IPS-NIHi7 (cell line): ENCODE data around the gene KDM7A.
A peak's percentile ranks its signal among the peaks of the same experiment; 100 is the strongest.

Experiments
- DNase-seq: peaks from one replicate; pipeline ENCODE4 v3.0.0; 2012; ENCODE audit warnings: mixed read lengths; ENCODE audit errors: extremely low spot score

Gene KDM7A, protein sequence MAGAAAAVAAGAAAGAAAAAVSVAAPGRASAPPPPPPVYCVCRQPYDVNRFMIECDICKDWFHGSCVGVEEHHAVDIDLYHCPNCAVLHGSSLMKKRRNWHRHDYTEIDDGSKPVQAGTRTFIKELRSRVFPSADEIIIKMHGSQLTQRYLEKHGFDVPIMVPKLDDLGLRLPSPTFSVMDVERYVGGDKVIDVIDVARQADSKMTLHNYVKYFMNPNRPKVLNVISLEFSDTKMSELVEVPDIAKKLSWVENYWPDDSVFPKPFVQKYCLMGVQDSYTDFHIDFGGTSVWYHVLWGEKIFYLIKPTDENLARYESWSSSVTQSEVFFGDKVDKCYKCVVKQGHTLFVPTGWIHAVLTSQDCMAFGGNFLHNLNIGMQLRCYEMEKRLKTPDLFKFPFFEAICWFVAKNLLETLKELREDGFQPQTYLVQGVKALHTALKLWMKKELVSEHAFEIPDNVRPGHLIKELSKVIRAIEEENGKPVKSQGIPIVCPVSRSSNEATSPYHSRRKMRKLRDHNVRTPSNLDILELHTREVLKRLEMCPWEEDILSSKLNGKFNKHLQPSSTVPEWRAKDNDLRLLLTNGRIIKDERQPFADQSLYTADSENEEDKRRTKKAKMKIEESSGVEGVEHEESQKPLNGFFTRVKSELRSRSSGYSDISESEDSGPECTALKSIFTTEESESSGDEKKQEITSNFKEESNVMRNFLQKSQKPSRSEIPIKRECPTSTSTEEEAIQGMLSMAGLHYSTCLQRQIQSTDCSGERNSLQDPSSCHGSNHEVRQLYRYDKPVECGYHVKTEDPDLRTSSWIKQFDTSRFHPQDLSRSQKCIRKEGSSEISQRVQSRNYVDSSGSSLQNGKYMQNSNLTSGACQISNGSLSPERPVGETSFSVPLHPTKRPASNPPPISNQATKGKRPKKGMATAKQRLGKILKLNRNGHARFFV

DNA sequence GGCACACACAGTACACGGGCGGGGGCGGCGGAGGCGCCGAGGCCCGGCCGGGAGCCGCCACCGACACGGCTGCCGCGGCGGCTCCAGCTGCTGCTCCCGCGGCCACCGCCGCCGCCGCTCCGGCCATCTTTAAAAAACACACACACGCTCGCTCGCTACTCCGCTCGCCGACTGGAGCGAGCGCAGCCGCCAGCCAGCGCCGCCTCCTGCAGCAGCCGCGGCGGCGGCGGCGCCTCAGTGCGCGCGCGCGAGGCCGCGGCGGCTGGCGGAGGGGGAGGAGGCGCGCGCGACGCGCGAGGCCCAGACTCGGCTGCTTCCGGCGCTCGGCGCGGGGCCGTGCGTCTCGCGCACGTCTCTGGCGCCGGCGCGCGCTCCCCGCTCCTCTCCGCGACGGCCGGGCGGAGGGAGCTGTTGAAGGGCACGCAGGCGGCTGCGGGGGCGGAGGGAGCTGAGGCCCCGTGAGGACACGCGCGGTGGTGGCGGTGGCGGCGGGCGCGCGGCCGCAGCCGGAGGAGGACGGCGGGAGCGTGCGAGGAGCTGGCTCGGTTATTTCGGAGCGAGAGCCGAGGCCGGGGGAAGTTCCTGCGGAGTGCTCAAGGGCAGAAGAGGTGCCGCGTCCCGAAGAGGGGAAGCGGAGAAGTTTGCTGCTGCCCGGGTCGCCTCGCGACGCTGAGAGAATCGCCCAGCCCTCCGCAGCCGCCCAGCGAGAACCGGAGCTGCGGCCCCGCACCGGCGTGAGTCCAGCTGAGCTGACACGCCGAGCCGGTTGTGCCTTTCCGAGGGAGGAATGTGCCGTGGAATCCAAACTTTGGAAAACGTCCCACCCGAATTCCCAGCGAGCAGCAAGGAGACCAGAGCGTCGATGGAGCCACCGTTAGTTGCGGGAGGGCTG, at the start of gene KDM7A:
Gene KDM7A, minus strand, starts transcription at position 173 of the 892 bp plus-strand sequence. Its CDS starts 46 bp downstream, at position 127.
- peak; percentile 88 for DNase-seq

DNA sequence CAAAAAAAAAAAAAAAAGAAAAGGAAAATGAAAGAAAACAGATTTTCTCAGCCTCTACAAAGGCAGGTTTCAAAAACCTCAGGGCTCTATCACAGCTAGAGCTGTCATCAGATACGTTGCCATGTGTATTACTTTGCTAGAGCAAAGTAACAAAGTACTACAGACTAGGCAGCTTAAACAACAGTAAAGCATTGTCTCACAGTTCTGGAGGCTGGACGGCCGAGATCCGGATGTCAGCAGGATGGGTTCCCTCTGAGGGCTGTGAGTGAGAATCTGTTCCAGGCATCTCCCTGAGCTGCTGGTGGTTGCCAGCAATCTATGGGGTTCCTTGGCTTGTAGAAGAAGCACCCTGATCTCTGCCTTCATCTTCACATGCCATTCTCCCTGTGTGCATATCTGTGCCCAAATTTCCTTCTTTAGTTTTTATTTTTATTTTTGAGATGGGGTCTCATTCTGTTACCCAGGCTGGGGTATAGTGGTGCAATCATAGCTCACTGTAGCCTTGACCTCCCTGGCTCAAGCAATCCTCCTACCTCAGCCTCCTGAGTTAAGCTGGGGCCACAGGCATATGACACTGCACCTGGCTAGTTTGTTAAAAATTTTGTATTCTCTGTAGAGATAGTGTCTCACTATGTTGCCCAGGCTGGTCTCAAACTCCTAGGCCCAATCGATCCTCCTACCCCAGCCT, 48.9 kb upstream of the KDM7A start:
- DNase-seq = no peak

DNA sequence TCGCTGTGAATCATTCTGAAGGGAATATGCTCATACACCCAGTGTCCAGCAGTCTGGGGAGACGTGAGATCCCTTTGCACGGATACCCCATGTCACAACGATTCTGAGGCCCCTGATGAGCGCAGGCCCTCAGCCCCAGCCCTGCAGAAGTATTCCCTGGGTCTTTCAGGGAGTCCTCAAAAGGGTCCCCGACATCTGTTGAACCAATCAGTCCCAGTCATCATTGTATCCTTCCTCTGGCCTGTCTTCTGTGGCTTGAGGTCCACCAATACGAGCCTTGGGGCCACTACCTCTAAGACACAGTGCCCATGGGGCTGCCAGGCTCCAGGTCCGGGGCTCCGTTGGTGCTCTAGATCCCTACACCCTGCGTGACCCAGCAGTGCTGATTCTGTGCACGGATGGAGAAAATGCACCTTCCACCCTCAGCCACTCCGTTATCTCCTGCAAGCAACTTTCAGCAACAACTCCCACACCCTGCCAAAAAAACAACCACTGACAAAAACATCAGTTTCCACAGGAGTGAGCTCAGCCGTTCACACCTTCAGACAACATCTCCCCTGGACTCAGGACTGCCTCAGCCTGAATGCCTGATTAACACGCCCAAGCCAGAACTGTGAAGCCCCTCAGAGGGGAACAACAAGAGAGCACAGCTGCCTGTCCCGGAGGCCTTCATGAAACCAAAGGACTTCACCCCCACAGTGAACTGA, 46.9 kb upstream of the KDM7A start:
- DNase-seq = no peak

DNA sequence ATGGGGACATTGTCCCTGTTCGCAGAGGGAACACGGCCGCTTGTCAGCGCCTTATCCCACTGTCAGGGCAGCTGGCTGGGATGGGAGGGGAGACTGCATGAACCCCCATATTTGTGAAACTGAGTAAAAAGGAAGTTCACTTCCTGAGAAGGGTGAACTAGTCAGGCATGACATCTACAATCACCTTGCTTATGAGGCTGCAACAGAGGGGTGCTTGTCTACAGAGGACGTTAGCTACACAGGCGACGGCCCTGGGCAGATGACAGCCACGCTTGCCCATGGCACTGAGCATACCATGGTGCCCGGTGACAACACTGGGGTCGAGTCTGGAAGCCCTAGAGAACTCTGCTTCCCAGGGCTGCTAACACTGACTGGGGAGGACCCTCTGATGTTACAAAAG, 46.0 kb upstream of the KDM7A start:
- DNase-seq = no peak

DNA sequence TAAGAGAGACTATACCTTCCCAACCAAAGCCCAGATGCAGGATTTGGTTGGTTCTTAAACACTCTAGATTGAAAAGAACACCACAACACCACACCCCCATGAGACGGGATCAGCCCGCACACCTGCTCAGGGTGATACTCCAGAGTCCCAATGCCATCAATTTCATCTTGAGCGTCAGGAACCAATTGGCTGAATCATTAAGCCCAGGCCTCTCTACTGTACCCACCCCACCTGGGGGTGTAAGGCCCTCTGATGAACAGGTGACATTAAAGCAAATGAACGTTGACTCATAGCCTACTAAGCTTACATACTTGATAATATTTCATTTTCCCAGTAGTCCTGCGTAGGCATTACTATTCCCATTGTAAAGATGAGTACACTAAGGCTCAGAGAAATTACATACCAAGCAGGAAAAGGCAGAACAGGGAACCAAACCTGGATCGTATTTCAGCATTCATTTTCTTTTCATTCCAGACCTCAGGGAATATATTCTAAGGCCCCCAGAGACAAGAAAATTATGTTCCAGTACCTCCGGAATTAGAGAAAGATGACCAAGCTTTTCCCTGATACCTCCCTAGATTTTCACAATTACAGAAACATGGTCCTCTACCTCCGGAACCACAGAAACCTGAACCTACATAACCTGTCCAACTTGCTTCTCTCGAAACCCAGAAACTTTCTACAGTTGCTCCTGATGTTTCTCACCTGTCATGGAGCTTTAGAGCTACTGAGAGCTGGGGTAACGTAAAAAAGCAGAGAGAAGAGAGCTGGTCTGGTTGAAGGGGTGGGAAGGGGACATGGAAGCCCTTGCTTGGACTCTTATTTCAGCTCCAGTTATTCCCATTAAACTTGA, 43.1 kb upstream of the KDM7A start:
- no peak for DNase-seq

DNA sequence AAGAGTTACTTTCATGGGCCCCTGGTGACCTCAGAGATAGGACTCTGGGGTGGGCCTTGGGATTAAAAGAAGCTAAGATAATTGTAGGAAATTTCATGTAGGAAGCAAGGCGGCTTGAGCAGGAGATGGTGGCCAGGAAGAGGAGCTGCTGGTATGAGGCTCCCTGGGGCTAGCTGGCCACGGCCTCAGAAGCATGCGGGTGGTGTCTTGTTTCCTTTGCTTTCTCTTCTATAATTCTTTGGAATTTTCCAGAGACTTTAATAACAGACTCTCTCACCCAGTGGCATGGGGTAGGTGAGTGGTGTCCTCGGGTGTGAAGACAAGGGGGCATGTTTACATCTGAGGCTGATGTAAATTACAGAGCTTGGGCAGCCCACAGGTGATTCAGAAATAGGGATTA, 41.9 kb upstream of the KDM7A start:
- no peak for DNase-seq

DNA sequence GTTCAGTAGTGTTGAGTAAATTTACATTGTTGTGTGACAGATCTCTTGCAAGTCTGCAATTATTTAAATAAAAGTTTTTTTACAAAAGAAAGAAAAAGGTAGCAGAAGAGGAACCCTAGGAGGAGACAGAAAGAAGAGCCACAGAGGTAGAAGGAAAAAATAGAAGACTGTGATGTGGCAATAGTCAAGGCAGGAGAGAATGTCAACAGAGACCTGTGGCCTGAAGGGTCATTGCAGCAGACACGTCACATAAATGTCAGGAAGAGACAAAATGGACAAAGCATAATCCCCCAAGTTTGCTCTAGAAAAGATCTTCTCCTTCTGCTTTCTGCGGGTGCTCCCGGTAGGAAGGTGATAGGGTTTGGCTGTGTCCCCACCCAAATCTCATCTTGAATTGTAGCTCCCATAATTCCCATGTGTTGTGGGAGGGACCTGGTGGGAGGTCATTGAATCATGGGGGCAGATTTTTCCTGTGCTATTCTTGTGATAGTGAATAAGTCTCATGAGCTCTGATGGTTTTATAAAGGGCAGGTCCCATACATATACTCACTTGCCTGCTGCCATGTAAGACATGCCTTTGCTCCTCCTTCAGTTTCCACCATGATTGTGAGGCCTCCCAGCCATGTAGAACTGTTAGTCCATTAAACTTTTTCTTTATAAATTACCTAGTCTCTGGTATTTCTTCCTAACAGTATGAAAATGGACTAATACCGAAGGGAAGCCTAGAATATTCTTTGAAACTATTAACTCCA, 41.1 kb upstream of the KDM7A start:
- DNase-seq = no peak

DNA sequence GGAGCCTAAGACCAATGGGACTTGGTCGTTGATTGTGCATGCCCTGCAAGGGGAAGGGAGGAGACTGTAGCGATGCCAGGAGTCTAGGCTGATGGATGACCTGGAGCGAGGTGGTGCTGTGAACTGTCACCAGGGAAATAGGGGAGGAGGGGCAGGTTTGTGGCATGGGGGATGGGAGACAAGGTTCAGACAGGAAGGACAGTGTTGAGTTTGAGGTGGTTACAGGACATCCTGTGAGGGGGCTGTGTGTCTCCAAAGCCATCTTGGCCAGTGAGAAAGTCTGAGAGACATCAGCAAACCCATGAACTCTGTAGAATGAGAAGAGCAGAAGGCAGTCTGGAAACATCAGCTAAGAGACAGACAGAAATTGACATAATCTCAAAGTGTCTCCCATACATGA, 38.5 kb upstream of the KDM7A start:
- DNase-seq = no peak

DNA sequence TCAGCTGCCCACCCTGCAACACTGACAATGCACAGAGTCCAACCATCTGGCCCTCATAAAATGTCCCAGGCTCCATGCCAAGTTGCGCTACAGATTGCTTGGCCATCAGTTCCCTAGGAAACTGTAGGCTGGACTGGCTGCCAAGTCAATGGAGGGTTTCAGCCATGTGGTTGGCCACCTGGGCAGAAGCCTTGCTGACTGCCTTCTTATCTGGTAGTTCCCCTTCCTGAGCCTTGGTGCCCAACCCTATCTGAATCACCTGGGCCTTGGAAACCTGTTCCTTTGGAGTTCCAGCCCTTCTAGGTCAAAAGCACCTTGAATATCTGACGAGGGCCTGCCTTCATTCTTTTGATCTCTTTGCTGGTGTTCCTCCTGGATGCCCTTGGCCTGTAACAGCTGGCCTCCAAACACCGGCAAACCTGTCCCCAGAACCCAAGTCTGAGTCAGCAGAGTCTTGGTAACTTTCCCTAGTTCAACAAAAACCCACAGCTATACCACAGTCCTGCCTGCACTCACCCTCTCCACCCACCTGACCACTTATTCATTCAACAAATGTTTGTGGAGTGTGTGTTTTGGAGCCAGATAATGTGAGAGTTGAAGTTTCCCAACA, 37.4 kb upstream of the KDM7A start:
- DNase-seq = no peak

DNA sequence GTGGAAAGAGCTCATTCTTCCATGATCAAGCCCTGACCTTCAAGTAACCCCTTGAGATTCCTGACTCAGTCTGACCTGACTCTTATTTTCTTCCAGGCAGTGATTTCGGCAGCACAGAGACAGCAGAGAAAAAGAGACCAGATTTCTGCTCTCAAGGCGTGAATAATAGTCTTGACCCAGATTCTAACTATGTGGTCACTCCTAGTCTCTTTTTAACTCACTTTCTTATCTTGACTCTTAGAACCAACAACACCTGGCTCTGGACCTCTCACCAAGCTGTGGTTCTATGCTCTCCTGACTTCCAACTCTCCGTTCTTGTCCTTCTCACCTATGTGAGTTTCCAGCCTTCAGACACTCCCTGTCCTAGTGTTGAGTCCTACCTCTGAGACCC, 36.9 kb upstream of the KDM7A start:
- no peak for DNase-seq

DNA sequence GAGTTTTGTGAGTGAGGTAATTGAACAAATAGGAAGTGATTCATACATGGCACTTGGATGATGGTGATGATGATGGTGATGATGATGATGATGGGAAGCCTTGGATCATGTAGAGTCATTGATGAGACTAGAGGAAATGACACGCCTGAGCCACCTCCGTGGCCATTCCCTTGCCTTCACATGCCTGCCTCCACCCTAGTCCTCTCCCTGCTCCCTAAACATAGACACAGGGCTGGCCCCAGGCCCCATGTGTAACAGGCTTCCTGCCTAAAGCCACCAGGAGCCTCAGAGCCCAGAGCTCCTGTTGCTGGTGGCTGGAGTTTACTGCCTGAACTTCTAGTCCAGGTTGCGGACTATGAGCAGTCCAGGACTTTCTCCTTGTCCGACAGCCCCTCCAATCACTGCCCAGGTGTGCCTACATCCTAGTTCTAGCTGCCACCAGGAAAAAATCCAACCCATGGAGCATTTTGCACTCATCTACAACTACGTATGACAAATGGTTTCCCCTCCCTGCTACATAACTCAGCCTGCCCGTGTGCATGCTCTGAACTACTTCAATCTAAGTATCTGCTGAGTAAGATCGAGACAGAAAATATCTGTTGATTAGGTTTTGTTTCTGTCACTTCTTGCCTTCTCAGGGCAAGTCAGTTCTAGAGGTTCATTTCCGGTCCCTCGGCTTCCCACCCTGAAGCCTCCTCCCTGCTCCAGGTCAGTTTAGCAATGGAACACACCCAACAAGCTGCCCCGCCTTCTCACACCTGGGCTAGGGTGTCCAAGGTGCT, 35.5 kb upstream of the KDM7A start:
- DNase-seq = no peak

DNA sequence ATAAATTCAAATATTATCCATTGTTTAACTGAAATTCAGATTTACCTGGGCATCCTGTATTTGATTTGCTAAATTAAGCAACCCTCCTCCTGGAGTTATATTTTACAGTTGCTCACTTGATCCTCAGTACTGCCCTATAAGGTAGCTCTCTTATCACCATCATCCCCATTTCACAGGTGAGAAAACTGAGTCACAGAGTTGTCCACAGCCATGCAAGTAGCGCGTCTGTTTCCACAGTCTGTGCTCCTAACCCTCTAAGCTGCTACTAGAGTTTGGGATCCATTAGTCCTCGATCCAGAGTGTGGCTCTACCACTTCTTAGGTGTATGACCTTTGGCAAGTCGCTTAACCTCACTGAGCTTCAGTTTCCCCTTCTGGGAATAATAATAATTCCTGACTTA, 34.9 kb upstream of the KDM7A start:
- DNase-seq = no peak

DNA sequence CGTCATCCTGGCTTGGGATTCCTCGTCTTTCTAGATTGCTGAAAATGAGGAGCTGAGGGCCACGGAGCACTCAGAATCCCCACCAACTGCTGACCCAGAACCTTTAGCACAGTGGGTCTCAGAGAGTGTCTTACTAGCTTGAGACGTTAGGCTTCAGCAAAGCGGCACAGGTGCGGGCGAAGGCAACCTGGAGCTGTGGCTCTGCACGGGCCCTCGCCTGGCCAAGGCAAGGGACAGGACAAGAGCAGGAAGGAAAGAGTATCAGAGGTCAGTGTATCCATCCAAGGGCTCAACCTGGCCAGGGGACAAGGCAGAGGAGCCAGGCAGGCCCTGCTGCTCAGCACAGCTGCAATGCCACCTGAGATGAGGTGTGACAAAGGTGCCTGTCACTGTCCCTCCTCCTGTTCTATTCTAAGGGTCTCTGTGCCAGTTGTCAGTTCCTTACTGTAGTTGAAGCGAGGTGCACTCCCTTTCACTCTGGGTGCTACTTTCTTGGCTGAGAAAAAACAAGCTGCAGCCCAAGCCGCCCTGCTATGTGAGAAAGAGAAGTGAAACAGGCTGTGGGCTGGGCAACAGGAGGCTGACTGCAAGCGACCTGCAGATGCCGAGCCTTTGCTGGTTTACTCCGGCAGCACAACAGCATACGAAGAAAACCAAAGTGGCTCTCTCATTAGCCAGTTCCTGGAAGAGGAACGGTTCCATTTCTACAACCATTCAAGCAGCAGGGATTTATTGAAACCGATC, 33.3 kb upstream of the KDM7A start:
- no peak for DNase-seq

DNA sequence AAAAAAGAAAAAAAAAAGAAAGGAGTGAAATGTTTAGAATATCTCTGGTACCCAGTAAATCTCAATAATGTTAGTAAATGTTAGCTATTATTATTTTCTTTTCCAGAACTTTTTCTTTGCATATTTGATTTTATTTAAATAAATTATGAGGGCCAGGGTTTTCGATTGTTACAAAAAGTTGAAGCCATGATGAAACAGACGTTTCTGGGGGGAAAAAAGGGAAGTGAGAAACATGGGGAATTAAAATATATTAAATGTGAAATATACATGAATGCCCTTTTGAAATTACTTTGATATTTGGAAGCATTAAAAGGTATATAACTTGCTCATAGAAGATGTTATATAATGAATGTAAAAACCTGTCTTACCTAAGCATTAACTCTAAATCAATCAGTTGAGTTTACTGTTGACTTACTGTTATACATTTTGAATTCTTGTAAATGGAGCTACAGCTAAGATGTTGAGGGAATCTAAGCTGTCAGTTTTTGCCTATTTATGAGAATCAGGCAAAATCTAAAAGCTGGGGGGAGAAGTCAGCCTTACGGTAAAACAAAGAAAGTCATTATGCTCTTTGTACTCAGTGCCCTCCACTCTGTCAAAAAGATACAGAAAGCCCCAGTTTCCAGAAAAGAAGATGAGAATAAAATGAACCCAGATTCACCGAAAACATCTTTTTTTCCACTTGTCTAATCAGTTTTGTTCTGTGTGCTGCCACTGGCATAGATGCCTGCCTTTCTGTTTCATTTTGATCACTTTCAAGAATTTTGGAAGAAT, 30.0 kb upstream of the KDM7A start:
- DNase-seq = no peak

DNA sequence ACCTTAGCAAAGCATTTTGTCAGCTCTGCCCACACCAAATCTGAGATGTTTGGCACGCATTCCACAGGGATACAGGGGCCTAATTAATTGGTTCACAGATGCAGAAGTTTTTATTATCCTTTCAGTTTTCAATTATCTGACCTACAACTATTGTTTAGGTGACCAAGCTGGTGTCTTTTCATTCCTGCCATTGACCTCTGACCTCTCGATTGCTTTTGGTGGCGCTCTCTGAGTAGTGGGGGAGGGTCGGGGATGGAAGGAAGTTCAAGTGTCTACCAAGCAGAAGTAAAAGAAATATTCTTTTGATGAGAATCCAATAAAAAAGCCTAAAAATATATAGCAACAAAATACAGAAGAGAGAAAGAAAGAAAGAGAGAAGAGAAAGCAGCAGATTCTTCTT, 28.8 kb upstream of the KDM7A start:
- no peak for DNase-seq

DNA sequence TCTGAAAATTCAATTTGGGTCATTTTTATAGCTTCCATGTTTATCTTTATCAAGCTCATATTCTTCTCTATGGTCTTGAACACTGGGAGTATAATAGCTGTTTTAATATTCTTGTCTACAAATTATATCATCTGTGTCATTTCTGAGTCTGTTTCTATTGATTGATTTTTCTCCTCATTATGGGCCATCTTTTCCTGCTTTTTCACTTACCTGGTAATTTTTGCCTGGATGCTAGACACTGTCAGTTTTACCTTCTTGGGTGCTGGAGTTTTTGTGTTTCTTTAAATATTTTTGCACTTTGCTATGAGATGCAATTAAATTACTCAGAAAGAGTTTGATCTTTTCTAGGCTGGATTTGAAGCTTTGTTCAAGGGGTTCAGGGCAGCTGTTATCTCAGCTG, 26.8 kb upstream of the KDM7A start:
- no peak for DNase-seq
